Measurements from ENCODE around the gene LETM1.

Gene LETM1

DNA sequence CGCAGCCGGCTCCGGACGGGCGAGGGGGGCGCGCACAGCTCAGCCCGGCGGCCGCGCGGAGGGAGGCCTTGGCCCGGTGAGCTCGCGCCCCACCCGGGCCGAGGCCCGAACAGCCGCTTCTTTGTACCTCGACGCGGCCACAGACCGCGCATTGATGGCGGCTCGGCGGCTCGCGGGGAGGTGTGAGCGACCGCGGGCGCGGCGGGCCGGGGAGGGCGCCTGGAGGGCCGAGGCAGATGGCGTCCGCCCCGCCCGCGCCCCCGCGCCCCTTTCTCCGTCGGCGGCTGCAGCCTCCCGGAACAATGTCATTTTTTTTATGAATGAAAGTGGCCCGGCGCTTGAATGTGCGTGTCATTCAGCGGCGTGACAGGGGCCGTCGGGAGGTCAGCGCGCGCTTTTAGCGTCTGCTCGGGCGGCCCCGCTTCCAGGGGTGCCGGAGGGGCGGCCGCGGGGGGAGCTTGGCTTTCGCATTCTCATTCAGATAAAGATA, 61.1 kb downstream of the LETM1 start:
- no peak for DNase-seq (ENCODE audit: low spot score)

GRCh38 chr4:1793940-1794808, 61.8 kb downstream of the LETM1 start:
- DNase-seq (ENCODE audit: low spot score), result no peak

DNA sequence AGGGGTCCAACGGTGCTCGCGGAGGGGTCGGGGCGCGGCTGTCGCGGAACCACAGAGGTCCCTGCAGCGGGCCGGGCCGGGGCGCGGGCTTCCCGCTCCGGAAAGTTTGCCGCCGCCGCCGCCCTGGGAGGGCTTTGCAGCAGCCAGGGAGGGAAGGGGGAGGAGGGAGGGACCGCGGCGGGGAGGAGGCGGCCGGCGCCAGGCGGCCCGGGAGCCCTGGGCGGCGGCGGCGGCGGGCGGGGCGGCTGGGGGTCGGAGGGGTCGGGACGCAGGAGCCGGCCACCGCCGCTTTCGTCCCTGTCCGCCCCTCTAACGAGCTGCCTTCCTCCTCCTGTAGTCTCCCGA, 62.5 kb downstream of the LETM1 start:
- no peak for DNase-seq (ENCODE audit: low spot score)

DNA sequence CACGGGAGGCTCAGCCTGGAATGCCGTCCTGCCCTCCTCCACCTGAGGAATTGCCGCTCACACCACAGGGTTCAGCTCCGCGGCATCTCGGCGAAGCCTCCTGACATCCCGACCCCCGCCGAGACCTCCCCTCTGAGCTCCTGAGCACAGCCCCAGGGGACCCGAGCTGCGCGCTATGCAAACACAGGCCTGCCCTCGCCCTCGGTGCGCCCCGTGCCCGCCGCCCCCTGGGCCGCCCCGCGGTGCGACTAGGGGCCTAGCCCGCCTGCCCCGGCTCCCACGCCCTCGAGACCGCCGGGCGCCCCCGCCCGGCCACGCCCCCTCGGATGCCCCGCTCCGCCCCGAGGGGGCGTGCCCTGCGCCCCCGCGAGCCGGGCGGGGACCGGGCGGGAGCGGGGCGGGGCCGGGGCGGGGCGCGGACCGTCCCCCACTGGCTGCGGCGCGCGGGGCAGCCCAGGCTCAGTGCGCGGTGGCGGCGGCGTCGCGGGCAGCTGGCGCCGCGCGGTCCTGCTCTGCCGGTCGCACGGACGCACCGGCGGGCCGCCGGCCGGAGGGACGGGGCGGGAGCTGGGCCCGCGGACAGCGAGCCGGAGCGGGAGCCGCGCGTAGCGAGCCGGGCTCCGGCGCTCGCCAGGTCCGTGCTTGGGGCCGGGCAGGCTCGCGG, 63.0 kb downstream of the LETM1 start, which contains the start of gene FGFR3:
TSS of gene FGFR3 (plus strand) at position 462 of the 664 bp plus-strand sequence. CDS start 642 bp downstream, outside the sequence.
- peak; percentile 52 for DNase-seq (ENCODE audit: low spot score)

GRCh38 chr4:1792158-1792831, 63.7 kb downstream of the LETM1 start:
- no peak for DNase-seq (ENCODE audit: low spot score)

DNA sequence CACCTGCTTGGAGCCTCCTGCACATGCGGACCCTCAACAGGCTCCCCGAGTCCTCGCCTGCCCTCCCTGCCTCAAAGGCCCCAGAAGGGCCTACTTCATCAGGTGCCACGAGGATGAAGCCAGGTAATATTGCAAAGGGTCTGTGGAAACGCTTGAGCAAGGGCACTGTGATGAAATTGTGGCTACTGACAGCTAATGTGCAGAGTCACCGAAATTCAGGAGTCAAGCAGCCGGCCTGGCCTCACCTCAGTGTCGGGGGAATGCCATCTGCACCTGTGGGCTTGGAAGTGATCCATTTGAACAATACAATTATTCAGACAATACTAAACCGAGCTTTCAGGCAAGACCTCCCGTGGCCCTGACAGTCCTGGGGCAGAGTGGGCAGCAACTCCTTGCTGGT, 66.0 kb downstream of the LETM1 start:
- DNase-seq (ENCODE audit: low spot score), result no peak

DNA sequence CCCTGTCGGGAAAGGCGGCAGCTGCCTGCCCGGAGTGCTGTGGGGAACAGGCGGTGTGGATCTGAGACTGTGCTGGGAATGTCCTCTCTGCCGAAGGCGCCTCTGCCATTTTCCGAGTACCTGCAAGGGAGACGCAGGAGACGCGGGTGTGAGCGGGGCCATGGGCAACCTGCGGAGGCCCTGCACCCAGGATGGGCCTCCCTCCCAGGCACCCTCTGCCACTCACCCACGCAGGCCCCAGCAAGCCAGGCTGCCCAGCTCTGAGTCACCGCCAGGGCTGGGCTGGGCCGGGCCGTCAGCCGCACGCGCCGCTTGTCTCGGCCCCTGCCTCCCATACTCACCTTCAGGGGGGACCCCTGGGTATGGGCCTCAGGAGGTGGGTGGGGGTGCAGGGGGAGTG, 66.4 kb downstream of the LETM1 start:
- DNase-seq (ENCODE audit: low spot score), result no peak

GRCh38 chr4:1788254-1788973, 67.5 kb downstream of the LETM1 start:
- no peak for DNase-seq (ENCODE audit: low spot score)

DNA sequence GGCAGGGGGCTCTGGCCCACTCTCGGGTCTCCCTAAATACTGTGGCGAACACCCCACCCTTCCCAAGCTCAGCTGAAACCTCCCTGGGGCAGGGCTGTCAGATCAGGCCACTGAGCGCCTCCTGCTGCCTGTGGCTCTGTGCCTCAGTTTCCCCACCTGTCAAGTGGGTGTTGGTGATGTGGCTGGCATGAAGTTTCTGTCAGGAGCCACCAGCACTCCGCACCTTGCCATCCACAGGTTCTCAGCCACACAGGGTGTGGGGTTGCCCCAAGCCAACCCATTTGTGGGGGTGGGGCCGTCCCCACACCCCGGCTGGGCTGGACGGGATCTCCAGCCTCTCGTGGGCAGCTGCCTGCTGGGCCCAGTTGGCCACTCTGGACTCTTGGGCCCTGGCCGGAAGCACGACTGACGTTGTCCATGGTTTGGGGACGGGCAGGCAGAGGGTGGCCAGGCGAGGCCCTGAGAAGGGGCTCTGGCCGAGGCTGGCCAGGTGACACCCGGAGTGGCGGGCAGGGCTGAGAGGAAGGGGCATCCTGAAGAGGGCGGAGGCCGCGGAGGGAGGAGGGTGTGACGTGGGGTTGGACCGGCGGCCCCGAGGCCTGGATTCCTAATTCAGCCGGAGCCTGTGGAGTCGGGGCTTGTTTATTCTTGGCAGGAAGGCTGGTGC, 68.4 kb downstream of the LETM1 start:
- DNase-seq (ENCODE audit: low spot score), result no peak

GRCh38 chr4:1786544-1787362, 69.2 kb downstream of the LETM1 start:
- no peak for DNase-seq (ENCODE audit: low spot score)

DNA sequence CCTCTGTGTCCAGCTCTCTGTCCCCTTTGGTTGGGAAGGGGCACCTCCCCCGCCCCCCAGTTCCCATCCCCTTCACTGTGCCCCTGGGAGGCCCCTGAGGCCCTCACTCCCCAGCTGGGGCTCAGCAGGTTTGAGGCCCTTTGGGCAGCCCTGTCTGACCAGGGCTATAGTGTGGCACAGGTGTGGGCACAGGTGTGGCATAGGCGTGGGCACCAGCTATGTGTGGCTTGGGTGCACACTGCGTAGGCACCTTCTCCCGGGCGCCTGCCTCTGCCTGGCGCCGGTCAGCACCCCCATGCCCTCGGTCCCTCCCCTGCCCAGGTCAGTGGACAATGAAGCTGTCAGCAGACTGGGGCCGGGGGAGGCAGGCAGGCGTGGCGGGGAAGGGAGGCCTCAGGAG, 70.4 kb downstream of the LETM1 start:
- DNase-seq (ENCODE audit: low spot score), result no peak

DNA sequence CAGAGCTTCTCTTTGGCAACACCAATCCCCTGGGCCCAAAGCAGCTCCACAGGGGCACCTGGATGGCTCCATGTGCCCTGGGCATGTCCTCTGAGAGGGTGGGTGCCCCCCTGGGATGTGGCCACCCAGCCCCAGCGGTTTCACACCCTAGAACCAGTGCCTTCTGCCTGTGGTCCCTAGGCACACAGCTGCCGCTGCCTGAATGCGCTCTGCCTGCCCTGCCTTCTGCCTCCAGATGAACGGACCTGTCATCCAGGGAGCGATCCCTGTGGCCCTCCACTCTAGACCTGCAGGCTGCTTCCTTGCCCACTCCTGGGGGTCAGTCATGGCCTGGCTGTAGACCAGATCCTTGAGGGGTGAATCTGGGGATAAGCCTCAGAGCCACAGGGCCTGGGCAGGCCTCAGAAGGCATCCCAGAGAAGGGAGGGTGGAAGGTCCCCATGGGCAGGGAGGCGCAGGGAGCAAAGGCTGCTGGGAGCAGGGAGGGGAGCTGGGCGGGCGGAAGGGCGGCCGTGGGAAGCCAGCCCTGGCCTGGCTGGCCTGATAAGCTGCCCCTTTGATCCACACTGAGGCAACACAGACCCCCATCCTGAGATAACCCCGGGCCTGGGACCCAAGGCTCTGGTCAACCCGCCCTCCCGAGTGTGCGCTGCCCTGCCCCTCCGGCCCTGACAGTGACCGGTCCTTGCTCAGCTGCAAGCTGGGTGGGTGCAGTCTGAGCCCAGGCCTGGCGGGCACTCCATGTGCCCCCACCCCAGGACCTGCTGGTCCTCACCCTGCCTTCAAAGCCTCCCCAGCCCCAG, 71.0 kb downstream of the LETM1 start:
- DNase-seq (ENCODE audit: low spot score), result peak; percentile 59

DNA sequence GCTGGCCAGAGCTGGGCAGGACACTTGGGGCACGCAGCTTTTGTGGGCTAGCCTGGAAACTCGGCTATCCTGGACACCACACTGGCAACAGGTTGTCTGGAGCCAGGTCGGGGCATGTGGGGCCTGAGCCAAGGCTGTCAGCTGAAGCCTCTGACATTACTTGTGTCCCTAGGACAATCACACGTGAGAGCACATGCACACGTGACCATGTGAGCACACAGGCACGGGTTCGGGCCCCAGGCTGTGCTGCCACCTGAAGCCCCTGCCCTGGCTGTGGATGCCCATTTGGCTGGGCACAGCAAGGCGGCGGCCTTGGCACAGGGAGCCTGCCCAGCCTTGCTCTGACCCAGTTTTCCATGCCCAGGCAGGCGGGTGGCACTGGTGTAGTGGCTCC, 71.6 kb downstream of the LETM1 start:
- DNase-seq (ENCODE audit: low spot score), result no peak

GRCh38 chr4:1783970-1784369, 72.0 kb downstream of the LETM1 start:
- DNase-seq (ENCODE audit: low spot score), result no peak

DNA sequence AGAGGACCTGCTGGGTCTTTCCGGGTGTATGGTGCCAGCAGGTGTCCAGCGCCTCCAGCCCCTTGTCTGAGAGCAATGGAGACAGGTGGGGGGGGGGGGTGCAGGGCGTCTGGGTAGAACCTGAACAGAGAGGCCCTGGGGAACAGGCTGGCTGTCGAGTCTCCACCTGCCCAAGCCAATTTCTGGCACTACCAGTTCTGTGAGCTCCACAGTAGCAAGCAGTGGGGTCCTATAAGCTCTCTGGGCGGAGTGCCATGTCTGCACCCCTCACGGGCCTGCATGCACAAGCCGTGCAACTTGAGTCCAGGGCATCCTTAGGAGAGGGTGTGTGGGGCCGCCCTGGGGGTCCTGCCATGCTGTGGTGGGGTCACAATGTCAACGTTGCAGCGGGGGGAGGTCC, 72.9 kb downstream of the LETM1 start:
- DNase-seq (ENCODE audit: low spot score), result no peak

DNA sequence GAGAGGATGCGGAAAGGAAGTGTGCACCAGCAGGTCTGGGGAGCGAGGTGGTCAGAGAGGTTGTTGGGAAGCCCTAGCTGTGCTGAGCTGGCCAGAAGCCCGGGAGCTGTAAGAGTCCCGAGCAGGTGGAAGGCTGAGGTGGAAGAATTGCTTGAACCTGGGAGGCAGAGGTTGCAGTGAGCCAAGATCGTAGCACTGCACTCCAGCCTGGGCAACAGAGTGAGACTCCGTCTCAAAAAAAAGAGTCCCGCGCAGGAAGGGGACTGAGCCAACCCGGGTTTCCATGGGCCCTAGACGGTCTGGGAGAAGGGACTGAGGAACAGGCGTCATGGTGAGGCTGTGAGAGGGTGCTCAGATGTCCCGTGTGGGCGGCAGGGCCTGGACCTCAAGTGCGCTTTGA, 75.5 kb downstream of the LETM1 start:
- no peak for DNase-seq (ENCODE audit: low spot score)

- DNase-seq (ENCODE audit: low spot score), result no peak
Observed at GRCh38 chr4:1779588-1780382, 76.2 kb downstream of the LETM1 start.

GRCh38 chr4:1778642-1779392, 77.1 kb downstream of the LETM1 start:
- DNase-seq (ENCODE audit: low spot score), result no peak

All from hematopoietic multipotent progenitor cell treated with erythropoietin and hydrocortisone succinate and interleukin-3 and kit ligand, for 17 days (in vitro differentiated cells).